HFFc6 (cell line): ENCODE data around the gene RIBC2. TPM values are rescaled to one million over a fixed set of nuclear protein-coding genes. Genes with fewer than 3 reads are reported as not detected.

ENCODE experiments used
- DNase-seq: peaks from one replicate; pipeline ENCODE4 v3.0.0-alpha.2; 2018
- H3K27ac Mint-ChIP-seq: 2 replicates; pipeline ENCODE4 v1.8.0; 2020; ENCODE audit warnings: mild to moderate bottlenecking, mixed read lengths
- H3K27me3 Mint-ChIP-seq: 2 replicates; pipeline ENCODE4 v1.8.0; 2021; ENCODE audit warnings: mild to moderate bottlenecking, moderate library complexity, mixed read lengths; ENCODE audit not compliant: insufficient read depth
- H3K36me3 Mint-ChIP-seq: 2 replicates; pipeline ENCODE4 v1.8.0; 2021; ENCODE audit warnings: low read depth, mixed read lengths
- H3K4me1 Mint-ChIP-seq: 2 replicates; pipeline ENCODE4 v1.8.0; 2020; ENCODE audit warnings: low read depth, mixed read lengths
- H3K4me3 Mint-ChIP-seq: 2 replicates; pipeline ENCODE4 v1.8.0; 2020; ENCODE audit warnings: mild to moderate bottlenecking, moderate library complexity, mixed read lengths
- H3K9me3 Mint-ChIP-seq: 2 replicates; pipeline ENCODE4 v1.8.0; 2020; ENCODE audit warnings: mild to moderate bottlenecking, mixed read lengths
- CTCF ChIP-seq: fragments of 200-600 bp; sonication (generic); IDR thresholded peaks from 2 replicates; pipeline ENCODE4 v1.5.0; 2021; ENCODE audit warnings: antibody characterized with exemption, mild to moderate bottlenecking
- total RNA-seq, 6 experiments: library from RNA; stranded (reverse); fragmentation: NEBNext Ultra II Directional; extraction: Animal tissue kit (Norgen Biotek cat#: 25700); gene quantifications; 2 replicates in 1 of 6; 3 replicates in 5 of 6; pipeline ENCODE4 v1.2.3, GENCODE V29; 2021

RIBC2 gene
- total RNA-seq, 6 experiments from 2014 or later = 1.0 to 3.7 (median 2.4) TPM

- H3K4me3 Mint-ChIP-seq = no peak overlapping the region
- H3K27ac Mint-ChIP-seq = no peak overlapping the region
- H3K36me3 Mint-ChIP-seq = no peaks in the 10 kb centered on the region
- no peaks in the 10 kb centered on the region for H3K4me1 Mint-ChIP-seq
- no peaks in the 10 kb centered on the region for H3K9me3 Mint-ChIP-seq
- no peak for TF ChIP-seq CTCF
- no peak for DNase-seq
- peaks cover 16% of the 10 kb centered on the region; the same call in 1 of the 2 replicates for H3K27me3 Mint-ChIP-seq
Measured at GRCh38 chr22:45424241-45424731, 10.8 kb downstream of the RIBC2 start.

- Mint-ChIP-seq H3K36me3 (no peaks in the 10 kb centered on the region), H3K27ac (no peak overlapping the region), H3K4me1 (no peaks in the 10 kb centered on the region), H3K27me3 (peaks cover 18% of the 10 kb centered on the region; the same call in 1 of the 2 replicates), H3K4me3 (no peak overlapping the region), H3K9me3 (no peaks in the 10 kb centered on the region)
- no peak for TF ChIP-seq CTCF
- DNase-seq = peak; percentile 24
Measured at GRCh38 chr22:45425101-45425500, 11.6 kb downstream of the RIBC2 start.

- H3K4me1 Mint-ChIP-seq = no peaks in the 10 kb centered on the region
- no peak overlapping the region for H3K27ac Mint-ChIP-seq
- TF ChIP-seq CTCF = no peak
- H3K27me3 Mint-ChIP-seq = peaks cover 14% of the 10 kb centered on the region; the same call in 1 of the 2 replicates
- no peak for DNase-seq
- no peaks in the 10 kb centered on the region for H3K36me3 Mint-ChIP-seq
- H3K4me3 Mint-ChIP-seq = no peak overlapping the region
- H3K9me3 Mint-ChIP-seq = no peaks in the 10 kb centered on the region
Measured at GRCh38 chr22:45425531-45426265, 12.2 kb downstream of the RIBC2 start.

- H3K27ac Mint-ChIP-seq = no peak overlapping the region
- peaks cover 14% of the 10 kb centered on the region; the same call in 1 of the 2 replicates for H3K27me3 Mint-ChIP-seq
- no peaks in the 10 kb centered on the region for H3K36me3 Mint-ChIP-seq
- H3K9me3 Mint-ChIP-seq = no peaks in the 10 kb centered on the region
- no peaks in the 10 kb centered on the region for H3K4me1 Mint-ChIP-seq
- DNase-seq = no peak
- H3K4me3 Mint-ChIP-seq = no peak overlapping the region
- no peak for TF ChIP-seq CTCF
Measured at GRCh38 chr22:45426387-45426786, 12.9 kb downstream of the RIBC2 start.

GRCh38 chr22:45427114-45427513, 13.6 kb downstream of the RIBC2 start:
- H3K36me3 Mint-ChIP-seq = no peaks in the 10 kb centered on the region
- TF ChIP-seq CTCF = no peak
- no peaks in the 10 kb centered on the region for H3K4me1 Mint-ChIP-seq
- peaks cover 14% of the 10 kb centered on the region for H3K27me3 Mint-ChIP-seq
- DNase-seq = no peak
- no peaks in the 10 kb centered on the region for H3K9me3 Mint-ChIP-seq
- H3K4me3 Mint-ChIP-seq = no peak overlapping the region
- H3K27ac Mint-ChIP-seq = no peak overlapping the region
